IMR-90 (cell line): Measurements from ENCODE around the gene MAP6.

Experiments used
- CEBPB ChIP-seq: IDR thresholded peaks from 2 replicates; pipeline ENCODE4 v1.6.1; 2012; ENCODE audit warnings: low read depth, low read length, improper control_type of control experiment
- CHD1 ChIP-seq: IDR thresholded peaks from 2 replicates; pipeline ENCODE4 v1.6.1; 2012; ENCODE audit warnings: low read depth, low read length, improper control_type of control experiment
- CTCF ChIP-seq: conservative IDR thresholded peaks from 2 replicates; pipeline ENCODE4 v1.5.1; 2012; ENCODE audit warnings: mild to moderate bottlenecking, low read depth, low read length, improper control_type of control experiment
- FOS ChIP-seq: fragments of 150-350 bp; IDR thresholded peaks from 2 replicates; pipeline ENCODE4 v1.6.1; 2016; ENCODE audit warnings: low read depth, low read length
- POLR2A ChIP-seq: IDR thresholded peaks from 2 replicates; pipeline ENCODE4 v1.6.1; 2012; ENCODE audit warnings: mild to moderate bottlenecking, low read depth, low read length
- RFX5 ChIP-seq: IDR thresholded peaks from 2 replicates; pipeline ENCODE4 v1.8.0; 2012; ENCODE audit warnings: low read depth, mild to moderate bottlenecking, low read length, moderate library complexity
- SMC3 ChIP-seq: fragments of 150-350 bp; IDR thresholded peaks from 2 replicates; pipeline ENCODE4 v1.6.1; 2016; ENCODE audit warnings: low read depth, mild to moderate bottlenecking, antibody characterized with exemption, low read length, moderate library complexity
- USF2 ChIP-seq: fragments of 150-350 bp; IDR thresholded peaks from 2 replicates; pipeline ENCODE4 v1.6.1; 2017; ENCODE audit warnings: mild to moderate bottlenecking, antibody characterized with exemption, low read length, low read depth

GRCh38 chr11:75625991-75626888 lies 42.6 kb downstream of the MAP6 start:
- TF ChIP-seq POLR2A, result no peak
- TF ChIP-seq CTCF, result no peak
- no peak for TF ChIP-seq CHD1
- TF ChIP-seq CEBPB, result no peak
- TF ChIP-seq RFX5, result no peak
- no peak for TF ChIP-seq SMC3
- peak; percentile 82; the same call in 1 of the 2 replicates for TF ChIP-seq FOS
- no peak for TF ChIP-seq USF2
